Fibroblast of pulmonary artery (primary cell): Measurements from ENCODE around the gene PSMB2.
A peak's percentile ranks its signal among the peaks of the same experiment; 100 is the strongest.
"Not testable (repeated sequence)": the region's sequence is repeated elsewhere in the genome, so short reads cannot be mapped to it uniquely, and the experiment has no call there.

Source experiments
- DNase-seq: peaks from one replicate; pipeline ENCODE4 v3.0.0-alpha.2; 2010; ENCODE audit warnings: low read depth
- H3K4me3 ChIP-seq: replicated peaks from 2 replicates; pipeline ENCODE4 v1.5.1; 2011; ENCODE audit warnings: low read depth, mild to moderate bottlenecking, control low read depth, low read length, moderate library complexity
- TF ChIP-seq, protein P1 (sequence below): IDR thresholded peaks from 2 replicates; pipeline ENCODE4 v1.5.1; 2011; ENCODE audit warnings: mild to moderate bottlenecking, control low read depth, low read length, inconsistent platforms; ENCODE audit errors: missing control alignments

The PSMB2 gene

GRCh38 chr1:35580949-35581388, 60.4 kb downstream of the PSMB2 start:
- TF ChIP-seq, protein P1, sequence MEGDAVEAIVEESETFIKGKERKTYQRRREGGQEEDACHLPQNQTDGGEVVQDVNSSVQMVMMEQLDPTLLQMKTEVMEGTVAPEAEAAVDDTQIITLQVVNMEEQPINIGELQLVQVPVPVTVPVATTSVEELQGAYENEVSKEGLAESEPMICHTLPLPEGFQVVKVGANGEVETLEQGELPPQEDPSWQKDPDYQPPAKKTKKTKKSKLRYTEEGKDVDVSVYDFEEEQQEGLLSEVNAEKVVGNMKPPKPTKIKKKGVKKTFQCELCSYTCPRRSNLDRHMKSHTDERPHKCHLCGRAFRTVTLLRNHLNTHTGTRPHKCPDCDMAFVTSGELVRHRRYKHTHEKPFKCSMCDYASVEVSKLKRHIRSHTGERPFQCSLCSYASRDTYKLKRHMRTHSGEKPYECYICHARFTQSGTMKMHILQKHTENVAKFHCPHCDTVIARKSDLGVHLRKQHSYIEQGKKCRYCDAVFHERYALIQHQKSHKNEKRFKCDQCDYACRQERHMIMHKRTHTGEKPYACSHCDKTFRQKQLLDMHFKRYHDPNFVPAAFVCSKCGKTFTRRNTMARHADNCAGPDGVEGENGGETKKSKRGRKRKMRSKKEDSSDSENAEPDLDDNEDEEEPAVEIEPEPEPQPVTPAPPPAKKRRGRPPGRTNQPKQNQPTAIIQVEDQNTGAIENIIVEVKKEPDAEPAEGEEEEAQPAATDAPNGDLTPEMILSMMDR = no peak
- no peak overlapping the region for H3K4me3 ChIP-seq
- no peak for DNase-seq

DNA sequence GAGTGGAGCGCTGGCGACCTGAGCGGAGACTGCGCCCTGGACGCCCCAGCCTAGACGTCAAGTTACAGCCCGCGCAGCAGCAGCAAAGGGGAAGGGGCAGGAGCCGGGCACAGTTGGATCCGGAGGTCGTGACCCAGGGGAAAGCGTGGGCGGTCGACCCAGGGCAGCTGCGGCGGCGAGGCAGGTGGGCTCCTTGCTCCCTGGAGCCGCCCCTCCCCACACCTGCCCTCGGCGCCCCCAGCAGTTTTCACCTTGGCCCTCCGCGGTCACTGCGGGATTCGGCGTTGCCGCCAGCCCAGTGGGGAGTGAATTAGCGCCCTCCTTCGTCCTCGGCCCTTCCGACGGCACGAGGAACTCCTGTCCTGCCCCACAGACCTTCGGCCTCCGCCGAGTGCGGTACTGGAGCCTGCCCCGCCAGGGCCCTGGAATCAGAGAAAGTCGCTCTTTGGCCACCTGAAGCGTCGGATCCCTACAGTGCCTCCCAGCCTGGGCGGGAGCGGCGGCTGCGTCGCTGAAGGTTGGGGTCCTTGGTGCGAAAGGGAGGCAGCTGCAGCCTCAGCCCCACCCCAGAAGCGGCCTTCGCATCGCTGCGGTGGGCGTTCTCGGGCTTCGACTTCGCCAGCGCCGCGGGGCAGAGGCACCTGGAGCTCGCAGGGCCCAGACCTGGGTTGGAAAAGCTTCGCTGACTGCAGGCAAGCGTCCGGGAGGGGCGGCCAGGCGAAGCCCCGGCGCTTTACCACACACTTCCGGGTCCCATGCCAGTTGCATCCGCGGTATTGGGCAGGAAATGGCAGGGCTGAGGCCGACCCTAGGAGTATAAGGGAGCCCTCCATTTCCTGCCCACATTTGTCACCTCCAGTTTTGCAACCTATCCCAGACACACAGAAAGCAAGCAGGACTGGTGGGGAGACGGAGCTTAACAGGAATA, 64.0 kb downstream of the PSMB2 start:
- peak overlapping the region; percentile 3 for H3K4me3 ChIP-seq
- no peak for DNase-seq
- TF ChIP-seq, protein P1 = no peak

GRCh38 chr1:35576766-35577070, 64.6 kb downstream of the PSMB2 start:
- DNase-seq = not testable (repeated sequence)

GRCh38 chr1:35576061-35576765, 65.1 kb downstream of the PSMB2 start:
- DNase-seq = no peak
- no peak overlapping the region for H3K4me3 ChIP-seq
- TF ChIP-seq, protein P1 = no peak

More at GRCh38 chr1:35576766-35577070, 64.6 kb downstream of the PSMB2 start:
- H3K4me3 ChIP-seq = not testable (repeated sequence)

DNA sequence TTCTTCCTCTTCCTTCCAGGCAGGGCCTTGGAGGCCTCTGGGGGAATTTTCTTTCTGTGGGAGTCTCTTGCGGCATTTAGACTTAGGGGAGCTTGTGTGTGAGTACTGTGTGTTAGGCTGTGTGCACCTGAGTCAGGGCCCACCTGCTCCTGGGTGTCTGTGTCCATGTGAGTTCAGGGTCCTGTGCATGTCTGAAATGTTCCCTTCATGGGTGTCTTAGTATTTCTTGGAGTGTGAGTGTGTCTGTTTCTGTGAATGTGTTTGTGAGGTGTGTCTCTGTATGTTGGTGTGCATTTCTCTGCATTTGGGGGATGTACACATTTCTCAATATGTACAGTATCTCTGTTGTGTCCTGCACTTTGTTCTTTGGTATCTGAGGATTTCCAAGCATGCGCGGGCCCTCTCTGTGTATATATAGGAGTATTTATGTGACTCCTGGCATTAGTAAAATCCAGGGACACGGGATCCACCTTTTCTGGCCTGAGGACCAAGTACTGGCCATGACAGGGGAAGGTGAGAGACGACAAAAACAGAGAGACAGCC, 65.8 kb downstream of the PSMB2 start:
- TF ChIP-seq, protein P1 = no peak
- DNase-seq = no peak
- H3K4me3 ChIP-seq = no peak overlapping the region

GRCh38 chr1:35574655-35575415, 66.5 kb downstream of the PSMB2 start:
- H3K4me3 ChIP-seq = no peak overlapping the region
- TF ChIP-seq, protein P1 = no peak
- no peak for DNase-seq
